Tibial nerve (tissue), 4 donors: ENCODE data around the gene PSMD5.

ENCODE experiments used
- EP300 ChIP-seq, 2 donors: sonication (generic); formaldehyde crosslinking; IDR thresholded peaks; one replicate each; pipeline ENCODE4 v1.6.1; 2017; ENCODE audit warnings: antibody characterized with exemption in 2 of 2, mild to moderate bottlenecking in 1 of 2
- POLR2A ChIP-seq, 2 donors: fragments of 450-650 bp; IDR thresholded peaks; one replicate each; pipeline ENCODE4 v1.6.1; 2017; ENCODE audit warnings: antibody characterized with exemption in 2 of 2, mild to moderate bottlenecking in 2 of 2, moderate library complexity in 2 of 2
- TF ChIP-seq, protein P1 (sequence below), 5 experiments: fragments of 200-600 bp in 3 of 5; fragments of 450-650 bp in 2 of 5; sonication (generic) in 3 of 5; IDR thresholded peaks; one replicate each; pipeline ENCODE4 v1.5.1; 2016 to 2019; ENCODE audit warnings: antibody characterized with exemption in 5 of 5, mild to moderate bottlenecking in 3 of 5, moderate library complexity in 2 of 5

DNA sequence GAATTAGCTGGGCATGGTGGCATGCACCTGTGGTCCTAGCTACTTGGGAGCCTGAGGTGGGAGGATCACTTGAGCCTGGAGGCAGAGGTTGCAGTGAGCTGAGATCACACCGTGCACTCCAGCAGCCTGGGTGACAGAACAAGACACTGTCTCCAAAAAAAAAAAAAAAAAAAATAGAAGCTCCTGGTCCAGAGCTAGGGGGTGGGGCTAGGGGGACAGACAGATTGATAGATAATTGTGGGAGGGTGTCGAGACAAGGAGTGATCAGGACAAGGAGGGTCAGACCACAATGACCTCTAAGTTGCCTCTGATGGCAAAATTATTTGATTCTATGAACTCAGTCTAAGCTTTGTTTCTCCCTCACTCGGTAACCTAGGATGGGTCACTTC, 40.9 kb upstream of the PSMD5 start:
- TF ChIP-seq, protein P1, sequence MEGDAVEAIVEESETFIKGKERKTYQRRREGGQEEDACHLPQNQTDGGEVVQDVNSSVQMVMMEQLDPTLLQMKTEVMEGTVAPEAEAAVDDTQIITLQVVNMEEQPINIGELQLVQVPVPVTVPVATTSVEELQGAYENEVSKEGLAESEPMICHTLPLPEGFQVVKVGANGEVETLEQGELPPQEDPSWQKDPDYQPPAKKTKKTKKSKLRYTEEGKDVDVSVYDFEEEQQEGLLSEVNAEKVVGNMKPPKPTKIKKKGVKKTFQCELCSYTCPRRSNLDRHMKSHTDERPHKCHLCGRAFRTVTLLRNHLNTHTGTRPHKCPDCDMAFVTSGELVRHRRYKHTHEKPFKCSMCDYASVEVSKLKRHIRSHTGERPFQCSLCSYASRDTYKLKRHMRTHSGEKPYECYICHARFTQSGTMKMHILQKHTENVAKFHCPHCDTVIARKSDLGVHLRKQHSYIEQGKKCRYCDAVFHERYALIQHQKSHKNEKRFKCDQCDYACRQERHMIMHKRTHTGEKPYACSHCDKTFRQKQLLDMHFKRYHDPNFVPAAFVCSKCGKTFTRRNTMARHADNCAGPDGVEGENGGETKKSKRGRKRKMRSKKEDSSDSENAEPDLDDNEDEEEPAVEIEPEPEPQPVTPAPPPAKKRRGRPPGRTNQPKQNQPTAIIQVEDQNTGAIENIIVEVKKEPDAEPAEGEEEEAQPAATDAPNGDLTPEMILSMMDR (IDR thresholded peaks at IDR 0.05), result no peak
- TF ChIP-seq POLR2A (IDR thresholded peaks at IDR 0.05) (no peak), EP300 (IDR thresholded peaks at IDR 0.05) (no peak)
